H9 (cell line): Measurements from ENCODE around the gene C3orf20. TPM values are rescaled to one million over a fixed set of nuclear protein-coding genes. Genes with fewer than 3 reads are reported as not detected.

ENCODE experiments used
- DNase-seq: peaks from one replicate; pipeline ENCODE4 v3.0.0-alpha.2; 2017
- H2AFZ ChIP-seq: one replicate; pipeline ENCODE4 v1.6.1; 2013; ENCODE audit warnings: mild to moderate bottlenecking, low read length, control low read depth, moderate library complexity
- H2AK5ac ChIP-seq: 2 replicates; pipeline ENCODE4 v1.6.1; 2013; ENCODE audit warnings: low read length, control low read depth, mixed read lengths; ENCODE audit not compliant: insufficient read length
- H2BK120ac ChIP-seq: one replicate; pipeline ENCODE4 v1.6.1; 2013; ENCODE audit warnings: low read depth, mild to moderate bottlenecking, low read length, control low read depth, inconsistent platforms; ENCODE audit not compliant: poor library complexity, severe bottlenecking
- H2BK12ac ChIP-seq: 2 replicates; pipeline ENCODE4 v1.6.1; 2013; ENCODE audit warnings: low read length, control low read depth, mixed read lengths, low read depth; ENCODE audit not compliant: insufficient read length
- H2BK15ac ChIP-seq: 2 replicates; pipeline ENCODE4 v1.6.1; 2013; ENCODE audit warnings: low read depth, low read length, control low read depth
- H2BK20ac ChIP-seq: one replicate; pipeline ENCODE4 v1.6.1; 2013; ENCODE audit warnings: low read depth, mild to moderate bottlenecking, low read length, control low read depth, inconsistent platforms; ENCODE audit not compliant: poor library complexity, severe bottlenecking
- H2BK5ac ChIP-seq: 2 replicates; pipeline ENCODE4 v1.6.1; 2013; ENCODE audit warnings: low read length, control low read depth, mixed read lengths; ENCODE audit not compliant: insufficient read length
- H3K14ac ChIP-seq: 2 replicates; pipeline ENCODE4 v1.6.1; 2013; ENCODE audit warnings: low read length, control low read depth; ENCODE audit not compliant: insufficient read depth
- H3K18ac ChIP-seq: 2 replicates; pipeline ENCODE4 v1.6.1; 2013; ENCODE audit warnings: low read depth, mild to moderate bottlenecking, mixed read lengths, low read length, control low read depth; ENCODE audit not compliant: insufficient read length
- H3K23ac ChIP-seq: 2 replicates; pipeline ENCODE4 v1.6.1; 2013; ENCODE audit warnings: low read length, control low read depth, mixed read lengths, low read depth; ENCODE audit not compliant: insufficient read length
- H3K23me2 ChIP-seq: 2 replicates; pipeline ENCODE4 v1.6.1; 2013; ENCODE audit warnings: low read depth, mild to moderate bottlenecking, mixed read lengths, low read length, control low read depth; ENCODE audit not compliant: insufficient read length, poor library complexity, severe bottlenecking
- H3K27ac ChIP-seq: 2 replicates; pipeline ENCODE4 v1.5.1; 2013; ENCODE audit warnings: low read length, control low read depth, mixed read lengths, low read depth; ENCODE audit not compliant: insufficient read length
- H3K27me3 ChIP-seq: 2 replicates; pipeline ENCODE4 v1.6.1; 2013; ENCODE audit warnings: low read length, control low read depth, inconsistent platforms; ENCODE audit not compliant: insufficient read depth
- H3K4ac ChIP-seq: 2 replicates; pipeline ENCODE4 v1.6.1; 2013; ENCODE audit warnings: low read depth, mild to moderate bottlenecking, control low read depth, inconsistent platforms, low read length, moderate library complexity
- H3K4me1 ChIP-seq: 2 replicates; pipeline ENCODE4 v1.6.1; 2013; ENCODE audit warnings: low read length, control low read depth, inconsistent platforms; ENCODE audit not compliant: insufficient read depth
- H3K4me2 ChIP-seq: 2 replicates; pipeline ENCODE4 v1.6.1; 2013; ENCODE audit warnings: low read length, control low read depth, mixed read lengths; ENCODE audit not compliant: insufficient read length, insufficient read depth
- H3K56ac ChIP-seq: 2 replicates; pipeline ENCODE4 v1.6.1; 2013; ENCODE audit warnings: low read depth, mild to moderate bottlenecking, mixed read lengths, low read length, control low read depth; ENCODE audit not compliant: insufficient read length
- H3K79me1 ChIP-seq: 2 replicates; pipeline ENCODE4 v1.6.1; 2013; ENCODE audit warnings: low read depth, mild to moderate bottlenecking, moderate library complexity, low read length, control low read depth, inconsistent platforms; ENCODE audit not compliant: insufficient read depth, poor library complexity, severe bottlenecking
- H3K79me2 ChIP-seq: 2 replicates; pipeline ENCODE4 v1.6.1; 2013; ENCODE audit warnings: low read length, control low read depth, inconsistent platforms; ENCODE audit not compliant: insufficient read depth
- H3K9ac ChIP-seq: 2 replicates; pipeline ENCODE4 v1.6.1; 2013; ENCODE audit warnings: low read length, control low read depth, mixed read lengths; ENCODE audit not compliant: insufficient read length; ENCODE audit errors: extremely low read depth
- H3K9me3 ChIP-seq: one replicate; pipeline ENCODE4 v1.6.1; 2013; ENCODE audit warnings: low read depth, low read length, inconsistent platforms; ENCODE audit not compliant: control insufficient read depth
- H3T11ph ChIP-seq: one replicate; pipeline ENCODE4 v1.6.1; 2013; ENCODE audit warnings: mild to moderate bottlenecking, low read length, control low read depth, inconsistent platforms
- H4K20me1 ChIP-seq: one replicate; pipeline ENCODE4 v1.6.1; 2013; ENCODE audit not compliant: control insufficient read depth, insufficient read length, insufficient read depth
- H4K5ac ChIP-seq: 2 replicates; pipeline ENCODE4 v1.6.1; 2013; ENCODE audit warnings: low read depth, mild to moderate bottlenecking, mixed read lengths, low read length, control low read depth; ENCODE audit not compliant: insufficient read length
- H4K8ac ChIP-seq: replicated peaks from 2 replicates; pipeline ENCODE4 v1.6.1; 2013; ENCODE audit warnings: low read length, control low read depth, mixed read lengths, low read depth; ENCODE audit not compliant: insufficient read length
- H4K91ac ChIP-seq: 2 replicates; pipeline ENCODE4 v1.6.1; 2013; ENCODE audit warnings: low read depth, mild to moderate bottlenecking, moderate library complexity, mixed read lengths, low read length, control low read depth; ENCODE audit not compliant: insufficient read length
- H3K27ac Mint-ChIP-seq, 3 experiments: 2 replicates in 2 of 3; 3 replicates in 1 of 3; pipeline ENCODE4 v1.8.0; 2020 to 2021; ENCODE audit warnings: mixed read lengths in 3 of 3, mild to moderate bottlenecking in 1 of 3, moderate library complexity in 1 of 3
- H3K27me3 Mint-ChIP-seq: 2 replicates; pipeline ENCODE4 v1.8.0; 2021; ENCODE audit warnings: low read depth, mild to moderate bottlenecking, moderate library complexity, mixed read lengths
- H3K36me3 Mint-ChIP-seq, 3 experiments: 2 replicates in 2 of 3; 3 replicates in 1 of 3; pipeline ENCODE4 v1.8.0; 2020 to 2021; ENCODE audit warnings: low read depth in 3 of 3, mixed read lengths in 3 of 3; ENCODE audit not compliant: insufficient read depth in 1 of 3
- H3K4me1 Mint-ChIP-seq, 2 experiments: 2 replicates each; pipeline ENCODE4 v1.8.0; 2020; ENCODE audit warnings: mixed read lengths in 2 of 2
- H3K4me3 Mint-ChIP-seq, 2 experiments: 2 replicates in 1 of 2; 3 replicates in 1 of 2; pipeline ENCODE4 v1.8.0; 2020 to 2021; ENCODE audit warnings: mild to moderate bottlenecking in 2 of 2, mixed read lengths in 2 of 2, moderate library complexity in 1 of 2
- H3K9me3 Mint-ChIP-seq, 2 experiments: 2 replicates in 1 of 2; 3 replicates in 1 of 2; pipeline ENCODE4 v1.8.0; 2020; ENCODE audit warnings: mild to moderate bottlenecking in 2 of 2, mixed read lengths in 2 of 2, moderate library complexity in 1 of 2
- WGBS: extraction: QIAGEN DNeasy Blood & Tissue Kit; methylation state at CpG from one replicate; pipeline ENCODE4 v1.1.7; 2013; ENCODE audit warnings: missing lambda C conversion rate, low lambda C conversion rate, mixed read lengths; ENCODE audit not compliant: insufficient read length; ENCODE audit errors: extremely low coverage; 5-methylcytosine and 5-hydroxymethylcytosine counted together
- total RNA-seq: library from RNA; stranded (reverse); gene quantifications from 2 replicates; pipeline ENCODE4 v1.2.1, GENCODE V29; 2021
- TF ChIP-seq, protein P1 (sequence below): fragments of 200-600 bp; sonication (generic); conservative IDR thresholded peaks from 3 replicates; pipeline ENCODE4 v1.8.0; 2021; ENCODE audit warnings: antibody characterized with exemption, mild to moderate bottlenecking

C3orf20 gene
- total RNA-seq, 1 experiment from 2014 or later: not detected

DNA sequence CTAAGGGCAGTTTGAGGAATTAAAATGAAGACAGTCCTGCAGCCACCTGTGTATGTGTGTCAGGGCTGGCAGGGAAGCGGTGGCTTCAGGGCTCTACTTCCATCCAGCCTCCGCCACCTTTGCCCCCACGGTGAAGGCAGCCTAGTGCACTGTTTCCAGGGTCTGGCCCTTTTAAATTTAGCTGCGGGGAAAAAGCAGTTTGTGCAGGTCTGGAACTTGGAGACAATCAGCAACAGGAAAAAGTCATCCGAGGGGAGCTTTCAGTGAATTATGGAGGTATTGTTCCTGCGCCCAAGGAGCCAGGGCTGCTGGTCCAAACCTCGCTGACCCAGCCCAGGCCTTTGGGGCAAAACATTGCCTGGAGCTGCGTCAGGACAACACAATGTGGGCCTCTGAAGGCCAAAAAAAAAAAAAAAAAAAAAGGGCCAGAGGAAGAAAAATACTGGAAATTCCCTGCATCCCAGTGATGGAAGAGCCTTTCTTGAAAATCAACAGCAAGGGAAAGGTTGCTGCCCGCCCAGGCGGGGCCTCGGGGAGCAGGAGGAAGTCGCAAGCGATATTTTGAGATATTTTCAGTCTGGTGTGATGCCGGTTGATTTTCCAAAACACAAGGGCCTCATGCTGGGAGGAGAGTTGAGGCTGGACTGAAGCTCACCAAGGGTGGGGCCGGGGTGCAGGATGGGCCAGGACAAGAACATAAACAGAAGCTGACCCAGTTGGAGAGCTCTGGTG is 118.4 kb downstream of the C3orf20 start:
- Histone ChIP-seq H3T11ph (no peak overlapping the region), H4K8ac (no peak overlapping the region), H3K9ac (no peak overlapping the region), H2BK5ac (no peak overlapping the region), H3K4ac (no peak overlapping the region), H4K20me1 (no peaks in the 10 kb centered on the region), H3K9me3 (no peaks in the 10 kb centered on the region), H3K23ac (no peak overlapping the region), H2AK5ac (no peak overlapping the region), H3K27ac (no peak overlapping the region), H4K91ac (no peak overlapping the region), H3K14ac (no peak overlapping the region), H3K79me1 (no peaks in the 10 kb centered on the region), H3K56ac (no peak overlapping the region), H4K5ac (no peak overlapping the region), H3K4me1 (no peaks in the 10 kb centered on the region), H2BK120ac (no peak overlapping the region), H3K23me2 (no peaks in the 10 kb centered on the region), H2AFZ (no peak overlapping the region), H2BK15ac (no peak overlapping the region), H2BK20ac (no peak overlapping the region), H3K27me3 (no peaks in the 10 kb centered on the region), H3K79me2 (no peaks in the 10 kb centered on the region), H2BK12ac (no peak overlapping the region), H3K4me2 (no peak overlapping the region), H3K18ac (no peak overlapping the region)
- no peaks in the 10 kb centered on the region for H3K36me3 Mint-ChIP-seq
- H3K27ac Mint-ChIP-seq: peak overlapping the region in 2 of 3 experiments; percentile 74 to 85; a peak in 4 of 7 replicates
- no peak for DNase-seq
- TF ChIP-seq, protein P1, sequence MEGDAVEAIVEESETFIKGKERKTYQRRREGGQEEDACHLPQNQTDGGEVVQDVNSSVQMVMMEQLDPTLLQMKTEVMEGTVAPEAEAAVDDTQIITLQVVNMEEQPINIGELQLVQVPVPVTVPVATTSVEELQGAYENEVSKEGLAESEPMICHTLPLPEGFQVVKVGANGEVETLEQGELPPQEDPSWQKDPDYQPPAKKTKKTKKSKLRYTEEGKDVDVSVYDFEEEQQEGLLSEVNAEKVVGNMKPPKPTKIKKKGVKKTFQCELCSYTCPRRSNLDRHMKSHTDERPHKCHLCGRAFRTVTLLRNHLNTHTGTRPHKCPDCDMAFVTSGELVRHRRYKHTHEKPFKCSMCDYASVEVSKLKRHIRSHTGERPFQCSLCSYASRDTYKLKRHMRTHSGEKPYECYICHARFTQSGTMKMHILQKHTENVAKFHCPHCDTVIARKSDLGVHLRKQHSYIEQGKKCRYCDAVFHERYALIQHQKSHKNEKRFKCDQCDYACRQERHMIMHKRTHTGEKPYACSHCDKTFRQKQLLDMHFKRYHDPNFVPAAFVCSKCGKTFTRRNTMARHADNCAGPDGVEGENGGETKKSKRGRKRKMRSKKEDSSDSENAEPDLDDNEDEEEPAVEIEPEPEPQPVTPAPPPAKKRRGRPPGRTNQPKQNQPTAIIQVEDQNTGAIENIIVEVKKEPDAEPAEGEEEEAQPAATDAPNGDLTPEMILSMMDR: no peak
- peaks cover 2 to 40% of the 10 kb centered on the region in 2 experiments for H3K4me1 Mint-ChIP-seq
- H3K4me3 Mint-ChIP-seq: no peak overlapping the region
- WGBS: no CpG with 5 or more reads among the region's 15 CpGs
- H3K27me3 Mint-ChIP-seq: peaks cover 18% of the 10 kb centered on the region
- H3K9me3 Mint-ChIP-seq: no peaks in the 10 kb centered on the region
